ENCODE measurements around the gene CADPS2. TPM values are rescaled to one million over a fixed set of nuclear protein-coding genes. Genes with fewer than 3 reads are reported as not detected.
"Not testable (repeated sequence)": the region's sequence is repeated elsewhere in the genome, so short reads cannot be mapped to it uniquely, and the experiment has no call there.

CADPS2 gene
- total RNA-seq, 4 donors from 2014 or later = 27.7 to 46.2 (median 32.6) TPM

DNA sequence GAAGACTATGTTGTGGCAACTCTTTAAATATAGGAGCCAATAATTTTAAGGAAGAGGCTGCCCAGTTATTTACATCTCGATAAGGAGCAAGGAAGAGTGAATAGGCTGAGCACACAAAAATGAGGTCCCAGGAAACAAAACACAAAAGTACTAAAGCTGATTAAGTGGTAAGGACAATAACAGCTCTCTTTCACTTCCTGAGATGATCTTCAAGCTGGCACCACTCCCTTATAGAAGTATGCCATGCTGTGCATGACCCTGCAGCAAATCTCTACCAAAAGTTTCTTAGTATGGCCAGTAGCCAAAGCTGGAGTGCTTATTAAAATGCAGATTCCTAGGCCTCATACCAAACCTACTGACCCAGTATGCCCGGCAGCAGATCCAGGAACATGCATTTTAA, 39.7 kb downstream of the CADPS2 start:
- TF ChIP-seq, protein P1, sequence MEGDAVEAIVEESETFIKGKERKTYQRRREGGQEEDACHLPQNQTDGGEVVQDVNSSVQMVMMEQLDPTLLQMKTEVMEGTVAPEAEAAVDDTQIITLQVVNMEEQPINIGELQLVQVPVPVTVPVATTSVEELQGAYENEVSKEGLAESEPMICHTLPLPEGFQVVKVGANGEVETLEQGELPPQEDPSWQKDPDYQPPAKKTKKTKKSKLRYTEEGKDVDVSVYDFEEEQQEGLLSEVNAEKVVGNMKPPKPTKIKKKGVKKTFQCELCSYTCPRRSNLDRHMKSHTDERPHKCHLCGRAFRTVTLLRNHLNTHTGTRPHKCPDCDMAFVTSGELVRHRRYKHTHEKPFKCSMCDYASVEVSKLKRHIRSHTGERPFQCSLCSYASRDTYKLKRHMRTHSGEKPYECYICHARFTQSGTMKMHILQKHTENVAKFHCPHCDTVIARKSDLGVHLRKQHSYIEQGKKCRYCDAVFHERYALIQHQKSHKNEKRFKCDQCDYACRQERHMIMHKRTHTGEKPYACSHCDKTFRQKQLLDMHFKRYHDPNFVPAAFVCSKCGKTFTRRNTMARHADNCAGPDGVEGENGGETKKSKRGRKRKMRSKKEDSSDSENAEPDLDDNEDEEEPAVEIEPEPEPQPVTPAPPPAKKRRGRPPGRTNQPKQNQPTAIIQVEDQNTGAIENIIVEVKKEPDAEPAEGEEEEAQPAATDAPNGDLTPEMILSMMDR (IDR thresholded peaks at IDR 0.05) = no peak
- no peak for TF ChIP-seq POLR2A (IDR thresholded peaks at IDR 0.05)
- no peaks in the 10 kb centered on the region for H3K4me1 ChIP-seq
- H3K4me3 ChIP-seq (replicated peaks in 1 of 3) = no peak overlapping the region
- no peaks in the 10 kb centered on the region for H3K27me3 ChIP-seq
- 82 to 85% methylated on average over 2 of the region's 2 CpGs for WGBS, 2 donors
- intact Hi-C loops (cut with DNase I) = no loop called here
- no peak overlapping the region for H3K27ac ChIP-seq
- no peaks in the 10 kb centered on the region for H3K36me3 ChIP-seq
- H3K9me3 ChIP-seq = no peaks in the 10 kb centered on the region
- DNase-seq = no peak

DNA sequence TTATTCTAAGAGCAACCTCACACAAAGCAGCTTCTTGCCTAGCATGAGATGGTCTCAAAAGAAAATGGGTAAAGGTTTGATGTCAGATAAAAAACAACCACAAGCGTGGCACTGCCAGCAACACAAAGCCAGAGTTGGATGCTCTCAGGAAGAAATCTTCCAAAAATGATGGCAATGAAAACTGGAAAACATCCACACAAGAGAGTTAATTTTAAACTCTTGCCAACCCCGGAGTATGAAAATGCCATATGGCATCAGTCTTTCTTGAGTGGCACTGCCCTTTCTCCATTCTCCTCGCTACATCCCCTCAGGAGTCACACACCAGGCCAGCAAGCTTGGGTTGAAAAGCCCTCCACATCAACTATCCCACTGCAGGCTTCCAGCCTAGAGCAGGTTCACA, 41.0 kb downstream of the CADPS2 start:
- WGBS, 2 donors = 96 to 99% methylated on average over 3 of the region's 3 CpGs
- intact Hi-C loops (cut with DNase I) = no loop called here
- Histone ChIP-seq H3K36me3 (no peaks in the 10 kb centered on the region), H3K9me3 (no peaks in the 10 kb centered on the region), H3K27me3 (no peaks in the 10 kb centered on the region), H3K27ac (no peak overlapping the region), H3K4me3 (replicated peaks in 1 of 3) (no peak overlapping the region), H3K4me1 (no peaks in the 10 kb centered on the region)
- TF ChIP-seq, protein P1 (IDR thresholded peaks at IDR 0.05) = no peak
- TF ChIP-seq POLR2A (IDR thresholded peaks at IDR 0.05) = no peak
- DNase-seq = no peak

DNA sequence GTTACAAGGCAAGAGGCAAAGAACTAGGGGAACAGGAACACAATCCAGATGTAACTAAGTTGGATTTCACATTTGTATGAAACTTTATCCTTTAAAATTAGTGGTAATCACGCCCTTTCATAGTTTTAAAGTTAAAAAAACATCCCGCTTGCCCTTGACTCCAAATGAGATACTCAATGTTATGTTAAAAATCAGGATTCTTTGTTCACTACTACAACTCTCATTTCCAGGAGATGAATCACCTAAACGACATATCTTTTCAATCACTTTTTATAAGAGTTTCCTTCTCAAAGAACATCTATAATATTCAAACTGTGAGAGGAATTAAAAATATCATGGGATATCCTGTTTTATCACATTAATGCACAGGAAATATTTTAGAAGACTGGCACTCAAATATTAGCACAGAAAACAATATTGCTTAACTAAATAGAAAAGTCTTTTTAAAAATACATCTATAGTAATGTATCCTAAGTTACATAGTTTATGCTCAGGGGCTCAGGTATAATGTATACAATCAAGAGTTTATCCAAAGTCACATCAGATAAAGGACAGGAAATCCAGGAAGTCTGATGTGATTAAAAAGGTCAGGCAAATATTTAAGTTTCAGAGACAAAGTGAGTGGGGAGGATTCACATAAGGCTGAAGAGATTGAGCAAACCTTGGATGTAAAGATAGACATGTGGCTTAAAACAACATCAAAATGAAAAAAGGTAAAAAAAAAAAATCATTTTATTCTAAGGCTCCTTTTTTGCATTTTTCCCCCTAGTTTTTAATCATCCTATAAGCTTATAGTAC, 41.9 kb downstream of the CADPS2 start:
- Histone ChIP-seq H3K9me3 (no peaks in the 10 kb centered on the region), H3K4me3 (replicated peaks in 1 of 3) (no peak overlapping the region), H3K4me1 (no peaks in the 10 kb centered on the region), H3K36me3 (no peaks in the 10 kb centered on the region), H3K27me3 (no peaks in the 10 kb centered on the region), H3K27ac (peak overlapping the region in 1 of 3 donors; percentile 34)
- DNase-seq = no peak
- TF ChIP-seq, protein P1 (IDR thresholded peaks at IDR 0.05) = no peak
- no peak for TF ChIP-seq POLR2A (IDR thresholded peaks at IDR 0.05)
- intact Hi-C loops (cut with DNase I) = no loop called here
- 80 to 82% methylated on average over 3 of the region's 3 CpGs for WGBS, 2 donors

DNA sequence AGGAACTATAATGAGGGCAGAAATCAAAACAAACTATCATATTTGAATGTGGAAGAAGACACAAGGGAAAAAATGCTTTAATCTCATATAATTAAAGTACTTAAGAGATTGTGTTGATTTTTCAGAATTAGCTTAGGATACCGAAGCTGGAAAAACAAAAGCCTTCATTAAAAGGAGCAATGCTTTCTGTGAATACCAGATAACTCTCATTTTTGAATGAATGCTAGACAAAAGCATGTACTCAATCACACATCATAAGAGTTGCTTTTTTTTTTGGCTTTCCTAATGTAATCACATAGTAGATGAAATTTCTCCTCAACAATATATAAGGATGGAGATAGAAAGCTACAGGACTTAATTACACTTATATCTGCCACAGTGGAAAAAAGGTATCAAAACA, 43.3 kb downstream of the CADPS2 start:
- intact Hi-C loops (cut with DNase I) = no loop called here
- Histone ChIP-seq H3K4me3 (replicated peaks in 1 of 3) (no peak overlapping the region), H3K27ac (no peak overlapping the region), H3K27me3 (no peaks in the 10 kb centered on the region), H3K4me1 (no peaks in the 10 kb centered on the region), H3K9me3 (no peaks in the 10 kb centered on the region), H3K36me3 (no peaks in the 10 kb centered on the region)
- no peak for TF ChIP-seq POLR2A (IDR thresholded peaks at IDR 0.05)
- TF ChIP-seq, protein P1 (IDR thresholded peaks at IDR 0.05) = no peak
- no peak for DNase-seq
- 81% methylated on average over 1 of the region's 1 CpG for WGBS, 2 donors

DNA sequence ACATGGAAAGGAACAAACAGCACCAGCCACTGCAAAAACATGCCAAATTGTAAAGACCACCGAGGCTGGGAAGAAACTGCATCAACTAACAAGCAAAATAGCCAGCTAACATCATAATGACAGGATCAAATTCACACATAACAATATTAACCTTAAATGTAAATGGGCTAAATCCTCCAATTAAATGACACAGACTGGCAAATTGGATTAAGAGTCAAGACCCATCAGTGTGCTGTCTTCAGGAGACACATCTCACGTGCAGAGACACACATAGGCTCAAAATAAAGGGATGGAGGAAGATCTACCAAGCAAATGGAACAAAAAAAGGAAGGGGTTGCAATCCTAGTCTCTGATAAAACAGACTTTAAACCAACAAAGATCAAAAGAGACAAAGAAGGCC, 50.0 kb downstream of the CADPS2 start:
- H3K9me3 ChIP-seq; H3K27ac ChIP-seq; intact Hi-C loops (cut with DNase I); H3K36me3 ChIP-seq; H3K4me3 ChIP-seq (replicated peaks in 1 of 3); DNase-seq; H3K4me1 ChIP-seq; H3K27me3 ChIP-seq: not testable (repeated sequence)
- WGBS, 2 donors = 90 to 92% methylated on average over 2 of the region's 2 CpGs

DNA sequence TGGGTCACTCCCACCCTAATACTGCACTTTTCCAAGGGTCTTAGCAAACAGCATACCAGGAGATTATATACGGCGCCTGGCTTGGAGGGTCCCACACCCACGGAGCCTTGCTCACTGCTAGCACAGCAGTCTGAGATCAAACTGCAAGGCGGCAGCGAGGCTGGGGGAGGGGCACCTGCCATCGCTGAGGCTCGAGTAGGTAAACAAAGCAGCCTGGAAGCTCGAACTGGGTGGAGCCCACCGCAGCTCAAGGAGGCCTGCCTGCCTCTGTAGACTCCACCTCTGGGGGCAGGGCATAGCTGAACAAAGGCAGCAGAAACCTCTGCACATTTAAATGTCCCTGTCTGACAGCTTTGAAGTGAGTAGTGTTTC, 51.7 kb downstream of the CADPS2 start:
- H3K27ac ChIP-seq; intact Hi-C loops (cut with DNase I); H3K9me3 ChIP-seq; H3K4me3 ChIP-seq (replicated peaks in 1 of 3); H3K36me3 ChIP-seq; H3K4me1 ChIP-seq; H3K27me3 ChIP-seq; DNase-seq: not testable (repeated sequence)
- WGBS, 2 donors = 59 to 73% methylated on average over 6 to 9 of the region's 9 CpGs
